Uterus (tissue), 2 donors: ENCODE results near the gene DLG3.

Experiments used
- POLR2A ChIP-seq, 2 donors: fragments of 450-650 bp; IDR thresholded peaks; one replicate each; pipeline ENCODE4 v1.6.1; 2016; ENCODE audit warnings: antibody characterized with exemption in 2 of 2, mild to moderate bottlenecking in 1 of 2, moderate library complexity in 1 of 2
- TF ChIP-seq, protein P1 (sequence below), 4 experiments: fragments of 200-600 bp in 2 of 4; fragments of 450-650 bp in 2 of 4; sonication (generic) in 2 of 4; IDR thresholded peaks; one replicate each; pipeline ENCODE4 v1.5.1; 2016 to 2019; ENCODE audit warnings: antibody characterized with exemption in 4 of 4, mild to moderate bottlenecking in 2 of 4, moderate library complexity in 1 of 4

DNA sequence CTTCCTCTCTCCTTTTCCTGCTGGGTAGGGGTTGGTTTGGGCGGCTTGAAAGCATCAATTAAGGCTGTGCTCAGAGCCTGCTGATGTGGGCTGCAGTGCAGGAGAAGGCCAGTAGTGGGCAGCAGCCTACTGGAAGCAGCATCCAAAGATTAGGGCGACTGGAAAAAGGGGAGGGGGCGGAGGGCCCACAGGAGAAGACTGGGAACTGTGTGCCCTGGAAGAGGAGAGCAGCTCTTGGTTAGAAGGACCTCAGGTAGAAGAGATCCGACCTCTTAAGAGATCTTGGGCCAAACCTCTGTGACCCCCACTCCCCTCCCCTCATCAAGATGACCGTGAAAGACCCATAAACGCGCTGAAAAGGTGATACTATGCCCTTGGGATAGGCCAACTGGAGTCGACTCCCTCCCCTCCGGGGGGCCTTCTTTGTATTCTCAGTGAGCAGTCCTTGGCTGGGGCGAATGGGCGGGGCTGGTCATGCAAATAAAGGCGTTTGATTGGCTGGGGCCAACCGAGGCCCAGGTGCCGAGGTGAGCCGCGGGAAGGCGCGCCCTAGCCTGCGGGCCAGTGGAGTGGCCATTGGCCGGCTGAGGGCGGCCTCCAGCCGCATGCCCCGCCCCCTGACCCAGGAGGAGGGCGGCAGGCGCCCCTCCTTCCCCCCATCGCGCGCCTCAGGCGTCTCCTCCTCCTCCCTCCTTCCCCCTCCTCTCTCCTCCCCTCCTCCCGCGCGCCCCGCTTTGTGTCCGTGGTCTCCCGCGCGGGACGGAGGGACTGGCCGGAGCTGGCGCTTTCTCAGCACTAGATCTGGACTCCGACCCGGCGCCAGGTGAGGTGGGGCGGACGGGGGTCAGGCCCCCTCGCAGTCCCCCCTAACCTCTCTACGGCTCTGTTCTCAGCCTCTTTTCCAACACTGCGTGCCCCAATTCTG, 10.1 kb downstream of the DLG3 start:
- no peak for TF ChIP-seq POLR2A (IDR thresholded peaks at IDR 0.05)
- TF ChIP-seq, protein P1, sequence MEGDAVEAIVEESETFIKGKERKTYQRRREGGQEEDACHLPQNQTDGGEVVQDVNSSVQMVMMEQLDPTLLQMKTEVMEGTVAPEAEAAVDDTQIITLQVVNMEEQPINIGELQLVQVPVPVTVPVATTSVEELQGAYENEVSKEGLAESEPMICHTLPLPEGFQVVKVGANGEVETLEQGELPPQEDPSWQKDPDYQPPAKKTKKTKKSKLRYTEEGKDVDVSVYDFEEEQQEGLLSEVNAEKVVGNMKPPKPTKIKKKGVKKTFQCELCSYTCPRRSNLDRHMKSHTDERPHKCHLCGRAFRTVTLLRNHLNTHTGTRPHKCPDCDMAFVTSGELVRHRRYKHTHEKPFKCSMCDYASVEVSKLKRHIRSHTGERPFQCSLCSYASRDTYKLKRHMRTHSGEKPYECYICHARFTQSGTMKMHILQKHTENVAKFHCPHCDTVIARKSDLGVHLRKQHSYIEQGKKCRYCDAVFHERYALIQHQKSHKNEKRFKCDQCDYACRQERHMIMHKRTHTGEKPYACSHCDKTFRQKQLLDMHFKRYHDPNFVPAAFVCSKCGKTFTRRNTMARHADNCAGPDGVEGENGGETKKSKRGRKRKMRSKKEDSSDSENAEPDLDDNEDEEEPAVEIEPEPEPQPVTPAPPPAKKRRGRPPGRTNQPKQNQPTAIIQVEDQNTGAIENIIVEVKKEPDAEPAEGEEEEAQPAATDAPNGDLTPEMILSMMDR (IDR thresholded peaks at IDR 0.05), result peak; percentile 51 to 77 (median 66)
